Subcutaneous abdominal adipose tissue (tissue), 5 donors: ENCODE data around the gene EXOSC5.
"Not testable (repeated sequence)": the region's sequence is repeated elsewhere in the genome, so short reads cannot be mapped to it uniquely, and the experiment has no call there.

Source experiments
- H3K27ac ChIP-seq: one replicate; pipeline ENCODE4 v1.7.0; 2013; ENCODE audit warnings: low read depth, mild to moderate bottlenecking, inconsistent platforms, low read length, moderate library complexity
- H3K27me3 ChIP-seq, 5 donors: one replicate each; pipeline ENCODE4 v1.7.0; 2013; ENCODE audit warnings: low read length in 5 of 5, inconsistent platforms in 1 of 5; ENCODE audit not compliant: control insufficient read depth in 5 of 5, insufficient read depth in 4 of 5
- H3K36me3 ChIP-seq, 5 donors: one replicate each; pipeline ENCODE4 v1.7.0; 2013; ENCODE audit warnings: low read length in 5 of 5; ENCODE audit not compliant: control insufficient read depth in 5 of 5, insufficient read depth in 5 of 5
- H3K4me1 ChIP-seq, 5 donors: one replicate each; pipeline ENCODE4 v1.7.0; 2013; ENCODE audit warnings: low read length in 5 of 5, mild to moderate bottlenecking in 3 of 5, moderate library complexity in 1 of 5; ENCODE audit not compliant: control insufficient read depth in 5 of 5, insufficient read depth in 5 of 5
- H3K4me3 ChIP-seq, 5 donors: one replicate each; pipeline ENCODE4 v1.7.0; 2013; ENCODE audit warnings: low read length in 5 of 5, low read depth in 1 of 5
- H3K9ac ChIP-seq, 5 donors: one replicate each; pipeline ENCODE4 v1.7.0; 2013; ENCODE audit warnings: low read length in 5 of 5, mild to moderate bottlenecking in 4 of 5, moderate library complexity in 3 of 5
- H3K9me3 ChIP-seq, 5 donors: one replicate each; pipeline ENCODE4 v1.7.0; 2013; ENCODE audit warnings: low read length in 5 of 5; ENCODE audit not compliant: control insufficient read depth in 5 of 5
- donor health status: healthy.
- donor health status: healthy.
- donor health status: healthy.
- donor health status: healthy.
- donor health status: healthy.

The EXOSC5 gene

GRCh38 chr19:41415154-41415571 lies 18.0 kb upstream of the EXOSC5 start:
- Histone ChIP-seq H3K27ac (no peak overlapping the region), H3K9ac (no peak overlapping the region), H3K36me3 (peaks cover 0 to 86% (median 72%) of the 10 kb centered on the region in 5 donors)

GRCh38 chr19:41414461-41414860 lies 17.3 kb upstream of the EXOSC5 start:
- Histone ChIP-seq H3K9ac (no peak overlapping the region), H3K4me1 (peaks cover under 1 to 34% (median 23%) of the 10 kb centered on the region in 5 donors)

More at GRCh38 chr19:41415154-41415571, 18.0 kb upstream of the EXOSC5 start:
- Histone ChIP-seq H3K4me3 (no peak overlapping the region), H3K9me3 (no peaks in the 10 kb centered on the region), H3K4me1 (peaks cover 0 to 31% (median 18%) of the 10 kb centered on the region in 5 donors), H3K27me3 (no peaks in the 10 kb centered on the region)

GRCh38 chr19:41413947-41414346 lies 16.8 kb upstream of the EXOSC5 start:
- no peaks in the 10 kb centered on the region for H3K27me3 ChIP-seq
- H3K4me3 ChIP-seq = no peak overlapping the region
- no peaks in the 10 kb centered on the region for H3K9me3 ChIP-seq
- H3K4me1 ChIP-seq = peaks cover 2 to 36% (median 27%) of the 10 kb centered on the region in 5 donors
- peaks cover 0 to 74% (median 62%) of the 10 kb centered on the region in 5 donors for H3K36me3 ChIP-seq
- no peak overlapping the region for H3K27ac ChIP-seq
- no peak overlapping the region for H3K9ac ChIP-seq

More at GRCh38 chr19:41414461-41414860, 17.3 kb upstream of the EXOSC5 start:
- no peak overlapping the region for H3K27ac ChIP-seq
- H3K36me3 ChIP-seq = peaks cover 0 to 79% (median 66%) of the 10 kb centered on the region in 5 donors
- H3K27me3 ChIP-seq = no peaks in the 10 kb centered on the region
- H3K4me3 ChIP-seq = no peak overlapping the region
- no peaks in the 10 kb centered on the region for H3K9me3 ChIP-seq

- H3K9me3 ChIP-seq = no peaks in the 10 kb centered on the region
- no peak overlapping the region for H3K4me3 ChIP-seq
- H3K4me1 ChIP-seq = peaks cover 2 to 43% (median 31%) of the 10 kb centered on the region in 5 donors
- no peaks in the 10 kb centered on the region for H3K27me3 ChIP-seq
- H3K27ac ChIP-seq = no peak overlapping the region
- H3K36me3 ChIP-seq = peaks cover 0 to 65% (median 52%) of the 10 kb centered on the region in 5 donors
- no peak overlapping the region for H3K9ac ChIP-seq
Measured at GRCh38 chr19:41412953-41413352, 15.8 kb upstream of the EXOSC5 start.

GRCh38 chr19:41411968-41412265 lies 14.8 kb upstream of the EXOSC5 start:
- peaks cover 2 to 51% (median 33%) of the 10 kb centered on the region in 5 donors for H3K4me1 ChIP-seq

GRCh38 chr19:41411100-41411967 lies 14.2 kb upstream of the EXOSC5 start:
- Histone ChIP-seq H3K27me3 (no peaks in the 10 kb centered on the region), H3K9ac (peak overlapping the region in 2 of 5 donors; percentile 25 to 36), H3K4me1 (peaks cover 2 to 55% (median 35%) of the 10 kb centered on the region in 5 donors), H3K4me3 (no peak overlapping the region), H3K9me3 (no peaks in the 10 kb centered on the region), H3K27ac (peak overlapping the region; percentile 16), H3K36me3 (peaks cover 0 to 54% (median 45%) of the 10 kb centered on the region in 5 donors)

More at GRCh38 chr19:41411968-41412265, 14.8 kb upstream of the EXOSC5 start:
- Histone ChIP-seq H3K27me3 (no peaks in the 10 kb centered on the region), H3K27ac (peak overlapping the region; percentile 16), H3K36me3 (peaks cover 0 to 60% (median 47%) of the 10 kb centered on the region in 5 donors), H3K4me3 (no peak overlapping the region), H3K9ac (peak overlapping the region in 1 of 5 donors; percentile 15), H3K9me3 (no peaks in the 10 kb centered on the region)

- H3K9ac ChIP-seq = no peak overlapping the region
- H3K36me3 ChIP-seq = peaks cover 0 to 52% (median 41%) of the 10 kb centered on the region in 5 donors
- no peaks in the 10 kb centered on the region for H3K27me3 ChIP-seq
- H3K4me1 ChIP-seq = peaks cover 8 to 64% (median 36%) of the 10 kb centered on the region in 5 donors
- no peaks in the 10 kb centered on the region for H3K9me3 ChIP-seq
- no peak overlapping the region for H3K4me3 ChIP-seq
- no peak overlapping the region for H3K27ac ChIP-seq
Measured at GRCh38 chr19:41410336-41411054, 13.3 kb upstream of the EXOSC5 start.

- Histone ChIP-seq H3K4me1 (peaks cover 8 to 62% (median 42%) of the 10 kb centered on the region in 5 donors), H3K9me3 (no peaks in the 10 kb centered on the region), H3K27ac (no peak overlapping the region), H3K9ac (no peak overlapping the region), H3K27me3 (no peaks in the 10 kb centered on the region), H3K4me3 (no peak overlapping the region), H3K36me3 (peaks cover 0 to 41% (median 29%) of the 10 kb centered on the region in 5 donors)
Measured at GRCh38 chr19:41409288-41409687, 12.1 kb upstream of the EXOSC5 start.

- not testable (repeated sequence) for H3K27ac ChIP-seq, H3K9me3 ChIP-seq, H3K4me3 ChIP-seq, H3K9ac ChIP-seq, H3K27me3 ChIP-seq
- H3K4me1 ChIP-seq = peaks cover 8 to 62% (median 42%) of the 10 kb centered on the region in 5 donors
- peaks cover 0 to 36% (median 25%) of the 10 kb centered on the region in 5 donors for H3K36me3 ChIP-seq
Measured at GRCh38 chr19:41408846-41409245, 11.7 kb upstream of the EXOSC5 start.

GRCh38 chr19:41408256-41408655 lies 11.1 kb upstream of the EXOSC5 start:
- Histone ChIP-seq H3K9ac (no peak overlapping the region), H3K27me3 (no peaks in the 10 kb centered on the region), H3K27ac (no peak overlapping the region), H3K9me3 (no peaks in the 10 kb centered on the region), H3K4me1 (peaks cover 8 to 62% (median 44%) of the 10 kb centered on the region in 5 donors), H3K4me3 (no peak overlapping the region), H3K36me3 (peaks cover 0 to 34% (median 19%) of the 10 kb centered on the region in 5 donors)
